ENCODE results near the gene KDM8. TPM values are rescaled to one million over a fixed set of nuclear protein-coding genes. Genes with fewer than 3 reads are reported as not detected.
"Not testable (repeated sequence)": the region's sequence is repeated elsewhere in the genome, so short reads cannot be mapped to it uniquely, and the experiment has no call there.

KDM8 gene
- total RNA-seq, 4 donors from 2014 or later: 1.9 to 12.0 (median 4.0) TPM

GRCh38 chr16:27204312-27204915, 1.1 kb downstream of the KDM8 start:
- TF ChIP-seq CTCF (IDR thresholded peaks at IDR 0.05): no peak
- no peak for TF ChIP-seq POLR2A (IDR thresholded peaks at IDR 0.05)
- no peak for TF ChIP-seq POLR2AphosphoS5 (IDR thresholded peaks at IDR 0.05)
- TF ChIP-seq EP300 (IDR thresholded peaks at IDR 0.05): no peak
- ATAC-seq: no peak
- Histone ChIP-seq H3K4me1 (peaks cover 0 to 18% (median 11%) of the 10 kb centered on the region in 3 donors), H3K4me3 (peak overlapping the region; percentile 51 to 56), H3K27ac (peak overlapping the region; percentile 87 to 98 (median 96)), H3K36me3 (peaks cover 0 to 4% of the 10 kb centered on the region in 2 donors), H3K9me3 (no peaks in the 10 kb centered on the region), H3K27me3 (no peaks in the 10 kb centered on the region)
- 18 to 78% methylated on average over 2 to 4 of the region's 14 CpGs for WGBS, 2 donors (ENCODE audit: low coverage in 1 of 2)

GRCh38 chr16:27205423-27206065, 2.2 kb downstream of the KDM8 start:
- no peaks in the 10 kb centered on the region for H3K27me3 ChIP-seq
- peaks cover 0 to 15% of the 10 kb centered on the region in 2 donors for H3K36me3 ChIP-seq
- H3K27ac ChIP-seq: peak overlapping the region in 1 of 4 donors; percentile 94
- no peaks in the 10 kb centered on the region for H3K9me3 ChIP-seq
- H3K4me1 ChIP-seq: peaks cover 0 to 18% (median 11%) of the 10 kb centered on the region in 3 donors
- 93 to 100% methylated on average over 2 to 10 of the region's 10 CpGs for WGBS, 2 donors (ENCODE audit: low coverage in 1 of 2)
- ATAC-seq: no peak
- no peak overlapping the region for H3K4me3 ChIP-seq
- TF ChIP-seq POLR2AphosphoS5 (IDR thresholded peaks at IDR 0.05) (no peak), EP300 (IDR thresholded peaks at IDR 0.05) (no peak), POLR2A (IDR thresholded peaks at IDR 0.05) (no peak), CTCF (IDR thresholded peaks at IDR 0.05) (no peak)

- not testable (repeated sequence) for H3K4me3 ChIP-seq, H3K27ac ChIP-seq, H3K9me3 ChIP-seq, H3K27me3 ChIP-seq, ATAC-seq
- Histone ChIP-seq H3K4me1 (peaks cover 0 to 18% (median 11%) of the 10 kb centered on the region in 3 donors), H3K36me3 (peaks cover 0 to 29% of the 10 kb centered on the region in 2 donors)
- 93 to 100% methylated on average over 2 to 7 of the region's 10 CpGs for WGBS, 2 donors (ENCODE audit: low coverage in 1 of 2)
Observed at GRCh38 chr16:27207121-27207520, 3.8 kb downstream of the KDM8 start.

- no peak for ATAC-seq
- 100% methylated on average over 1 of the region's 8 CpGs; no CpG with 5 or more reads in 1 of the 2 donors for WGBS, 2 donors (ENCODE audit: low coverage in 1 of 2)
- H3K4me3 ChIP-seq: no peak overlapping the region
- peaks cover 0 to 13% (median 7%) of the 10 kb centered on the region in 3 donors for H3K4me1 ChIP-seq
- no peak for TF ChIP-seq POLR2AphosphoS5 (IDR thresholded peaks at IDR 0.05)
- TF ChIP-seq CTCF (IDR thresholded peaks at IDR 0.05): no peak
- no peak for TF ChIP-seq EP300 (IDR thresholded peaks at IDR 0.05)
- no peak for TF ChIP-seq POLR2A (IDR thresholded peaks at IDR 0.05)
- H3K36me3 ChIP-seq: peaks cover 0 to 38% of the 10 kb centered on the region in 2 donors
- no peak overlapping the region for H3K27ac ChIP-seq
- H3K9me3 ChIP-seq: no peaks in the 10 kb centered on the region
- no peaks in the 10 kb centered on the region for H3K27me3 ChIP-seq
Observed at GRCh38 chr16:27208081-27208680, 4.9 kb downstream of the KDM8 start.

- WGBS, 2 donors (ENCODE audit: low coverage in 1 of 2): 100% methylated on average over 1 to 3 of the region's 3 CpGs
- H3K9me3 ChIP-seq: no peaks in the 10 kb centered on the region
- no peaks in the 10 kb centered on the region for H3K27me3 ChIP-seq
- H3K27ac ChIP-seq: no peak overlapping the region
- TF ChIP-seq POLR2A (IDR thresholded peaks at IDR 0.05) (no peak), EP300 (IDR thresholded peaks at IDR 0.05) (no peak), CTCF (IDR thresholded peaks at IDR 0.05) (no peak), POLR2AphosphoS5 (IDR thresholded peaks at IDR 0.05) (no peak)
- ATAC-seq: no peak
- peaks cover 0 to 42% of the 10 kb centered on the region in 2 donors for H3K36me3 ChIP-seq
- peaks cover 0 to 12% (median 7%) of the 10 kb centered on the region in 3 donors for H3K4me1 ChIP-seq
- H3K4me3 ChIP-seq: no peak overlapping the region
Observed at GRCh38 chr16:27208796-27209195, 5.5 kb downstream of the KDM8 start.

Measured in gastroesophageal sphincter (tissue), 4 donors.